ENCODE data around the gene CLEC4M.
"Not testable (repeated sequence)": the region's sequence is repeated elsewhere in the genome, so short reads cannot be mapped to it uniquely, and the experiment has no call there.

Gene CLEC4M

GRCh38 chr19:7772752-7773291 is 9.8 kb downstream of the CLEC4M start:
- no peak for DNase-seq (ENCODE audit: low read depth in 2 of 3, low spot score in 2 of 3)

GRCh38 chr19:7773841-7774240 is 10.8 kb downstream of the CLEC4M start:
- DNase-seq (ENCODE audit: low read depth in 2 of 3, low spot score in 2 of 3) = no peak

GRCh38 chr19:7775761-7776160 is 12.7 kb downstream of the CLEC4M start:
- DNase-seq (ENCODE audit: low read depth in 2 of 3, low spot score in 2 of 3) = no peak

GRCh38 chr19:7778081-7778480 is 15.0 kb downstream of the CLEC4M start:
- no peak for DNase-seq (ENCODE audit: low read depth in 2 of 3, low spot score in 2 of 3)

- DNase-seq (ENCODE audit: low read depth in 2 of 3, low spot score in 2 of 3) = no peak
Observed at GRCh38 chr19:7779631-7780486, 16.8 kb downstream of the CLEC4M start.

GRCh38 chr19:7781157-7781556 is 18.1 kb downstream of the CLEC4M start:
- DNase-seq (ENCODE audit: low read depth in 2 of 3, low spot score in 2 of 3) = no peak

- DNase-seq (ENCODE audit: low read depth in 2 of 3, low spot score in 2 of 3) = no peak
Observed at GRCh38 chr19:7783991-7784423, 21.0 kb downstream of the CLEC4M start.

- no peak for DNase-seq (ENCODE audit: low read depth in 2 of 3, low spot score in 2 of 3)
Observed at GRCh38 chr19:7784856-7785255, 21.8 kb downstream of the CLEC4M start.

- no peak for DNase-seq (ENCODE audit: low read depth in 2 of 3, low spot score in 2 of 3)
Observed at GRCh38 chr19:7787141-7787540, 24.1 kb downstream of the CLEC4M start.

- DNase-seq (ENCODE audit: low read depth in 2 of 3, low spot score in 2 of 3) = no peak
Observed at GRCh38 chr19:7787602-7788177, 24.6 kb downstream of the CLEC4M start.

- no peak for DNase-seq (ENCODE audit: low read depth in 2 of 3, low spot score in 2 of 3)
Observed at GRCh38 chr19:7788178-7788932, 25.3 kb downstream of the CLEC4M start.

GRCh38 chr19:7788933-7789323 is 25.9 kb downstream of the CLEC4M start:
- DNase-seq (ENCODE audit: low read depth in 2 of 3, low spot score in 2 of 3) = no peak

GRCh38 chr19:7789447-7789846 is 26.4 kb downstream of the CLEC4M start:
- DNase-seq (ENCODE audit: low read depth in 2 of 3, low spot score in 2 of 3) = no peak

- no peak for DNase-seq (ENCODE audit: low read depth in 2 of 3, low spot score in 2 of 3)
Observed at GRCh38 chr19:7790416-7790815, 27.4 kb downstream of the CLEC4M start.

- no peak for DNase-seq (ENCODE audit: low read depth in 2 of 3, low spot score in 2 of 3)
Observed at GRCh38 chr19:7792281-7792680, 29.2 kb downstream of the CLEC4M start.

- DNase-seq (ENCODE audit: low read depth in 2 of 3, low spot score in 2 of 3) = not testable (repeated sequence)
Observed at GRCh38 chr19:7792701-7793100, 29.7 kb downstream of the CLEC4M start.

GRCh38 chr19:7793493-7793892 is 30.4 kb downstream of the CLEC4M start:
- no peak for DNase-seq (ENCODE audit: low read depth in 2 of 3, low spot score in 2 of 3)

GRCh38 chr19:7795555-7796161 is 32.6 kb downstream of the CLEC4M start:
- DNase-seq (ENCODE audit: low read depth in 2 of 3, low spot score in 2 of 3) = no peak

GRCh38 chr19:7799640-7800355 is 36.8 kb downstream of the CLEC4M start:
- peak in 2 of 3 experiments; percentile 28 to 46 for DNase-seq (ENCODE audit: low read depth in 2 of 3, low spot score in 2 of 3)

GRCh38 chr19:7801020-7801570 is 38.1 kb downstream of the CLEC4M start:
- DNase-seq (ENCODE audit: low read depth in 2 of 3, low spot score in 2 of 3) = no peak
